HUES48 (cell line): ENCODE measurements around the gene SOCS6.

ENCODE experiments used
- H3K27ac ChIP-seq: one replicate; pipeline ENCODE4 v1.7.0; 2013; ENCODE audit warnings: low read depth, low read length, inconsistent platforms
- H3K27me3 ChIP-seq: 2 replicates; pipeline ENCODE4 v1.6.1; 2013; ENCODE audit warnings: mild to moderate bottlenecking, low read length; ENCODE audit not compliant: control insufficient read depth, insufficient read depth
- H3K36me3 ChIP-seq: 2 replicates; pipeline ENCODE4 v1.6.1; 2013; ENCODE audit warnings: low read length; ENCODE audit not compliant: control insufficient read depth, insufficient read depth
- H3K4me1 ChIP-seq: 2 replicates; pipeline ENCODE4 v1.6.1; 2013; ENCODE audit warnings: mild to moderate bottlenecking, low read length; ENCODE audit not compliant: control insufficient read depth, insufficient read depth
- H3K4me3 ChIP-seq: 2 replicates; pipeline ENCODE4 v1.5.1; 2013; ENCODE audit warnings: mild to moderate bottlenecking, low read depth, low read length
- H3K9ac ChIP-seq: 2 replicates; pipeline ENCODE4 v1.6.1; 2013; ENCODE audit warnings: mild to moderate bottlenecking, low read depth, low read length, moderate library complexity
- H3K9me3 ChIP-seq: 2 replicates; pipeline ENCODE4 v1.6.1; 2013; ENCODE audit warnings: low read length; ENCODE audit not compliant: control insufficient read depth, insufficient read depth

Gene SOCS6

DNA sequence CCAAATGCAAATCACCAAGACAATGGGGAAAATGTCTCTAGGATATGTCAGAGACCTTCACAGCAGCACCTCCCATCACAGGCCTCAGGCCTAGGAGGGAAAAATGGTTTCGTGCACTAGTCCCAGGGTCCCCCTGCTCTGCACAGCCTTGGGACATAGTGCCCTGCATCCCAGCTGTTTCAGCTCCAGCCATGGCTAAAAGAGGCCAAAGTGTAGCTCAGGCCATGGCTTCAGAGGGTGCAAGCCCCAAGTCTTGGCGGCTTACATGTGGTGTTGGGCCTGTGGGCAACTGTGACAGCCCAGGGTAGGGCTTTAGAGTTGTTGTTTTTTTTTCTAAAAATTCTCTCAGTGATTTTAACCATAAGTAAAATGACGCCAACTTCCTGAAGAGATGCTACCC is 25.5 kb upstream of the SOCS6 start:
- Histone ChIP-seq H3K27me3 (no peaks in the 10 kb centered on the region), H3K36me3 (no peaks in the 10 kb centered on the region), H3K9me3 (peaks cover 16% of the 10 kb centered on the region), H3K9ac (no peak overlapping the region), H3K4me1 (no peaks in the 10 kb centered on the region), H3K27ac (no peak overlapping the region), H3K4me3 (no peak overlapping the region)

DNA sequence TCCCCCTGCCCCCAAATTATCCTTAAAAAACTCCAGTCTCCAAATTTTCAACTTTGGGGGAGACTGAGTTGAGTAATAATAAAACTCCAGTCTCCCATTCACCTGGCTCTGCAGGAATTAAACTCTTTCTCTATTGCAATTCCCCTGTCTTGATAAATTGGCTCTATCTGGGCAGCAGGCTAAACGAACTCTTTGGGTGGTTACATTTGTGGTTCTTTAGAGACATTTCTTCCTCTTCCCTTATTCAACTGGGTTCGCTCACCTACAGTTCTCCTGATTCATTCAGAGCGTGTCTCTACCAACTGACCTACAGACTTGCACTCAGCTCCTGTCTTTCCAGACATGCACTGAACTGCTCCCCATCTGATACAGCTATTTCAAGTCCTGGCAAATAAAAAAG is 17.1 kb upstream of the SOCS6 start:
- Histone ChIP-seq H3K4me3 (no peak overlapping the region), H3K9me3 (peaks cover 17% of the 10 kb centered on the region), H3K4me1 (no peaks in the 10 kb centered on the region), H3K27ac (no peak overlapping the region), H3K27me3 (no peaks in the 10 kb centered on the region), H3K9ac (no peak overlapping the region), H3K36me3 (no peaks in the 10 kb centered on the region)

DNA sequence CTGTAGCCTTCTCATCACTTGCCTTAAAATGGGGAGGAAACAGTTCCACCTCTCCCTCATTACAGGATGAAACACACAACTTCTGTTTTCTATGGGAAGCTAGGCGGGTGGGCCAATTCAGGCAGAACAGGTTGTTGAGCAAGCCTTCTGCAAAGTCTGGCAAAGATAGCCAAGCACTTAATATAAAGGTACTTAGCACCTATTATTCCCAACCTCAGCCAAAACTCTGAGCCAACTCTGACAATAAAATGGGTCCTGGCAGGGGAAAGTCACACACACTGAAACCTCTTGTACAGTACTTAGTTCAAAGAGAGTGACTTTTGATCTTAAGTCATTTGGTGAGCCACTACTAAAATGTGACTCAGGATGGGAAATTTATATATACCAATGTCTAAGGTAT is 15.8 kb upstream of the SOCS6 start:
- Histone ChIP-seq H3K36me3 (no peaks in the 10 kb centered on the region), H3K4me3 (no peak overlapping the region), H3K9ac (no peak overlapping the region), H3K27ac (no peak overlapping the region), H3K9me3 (peaks cover 17% of the 10 kb centered on the region), H3K27me3 (no peaks in the 10 kb centered on the region), H3K4me1 (no peaks in the 10 kb centered on the region)

DNA sequence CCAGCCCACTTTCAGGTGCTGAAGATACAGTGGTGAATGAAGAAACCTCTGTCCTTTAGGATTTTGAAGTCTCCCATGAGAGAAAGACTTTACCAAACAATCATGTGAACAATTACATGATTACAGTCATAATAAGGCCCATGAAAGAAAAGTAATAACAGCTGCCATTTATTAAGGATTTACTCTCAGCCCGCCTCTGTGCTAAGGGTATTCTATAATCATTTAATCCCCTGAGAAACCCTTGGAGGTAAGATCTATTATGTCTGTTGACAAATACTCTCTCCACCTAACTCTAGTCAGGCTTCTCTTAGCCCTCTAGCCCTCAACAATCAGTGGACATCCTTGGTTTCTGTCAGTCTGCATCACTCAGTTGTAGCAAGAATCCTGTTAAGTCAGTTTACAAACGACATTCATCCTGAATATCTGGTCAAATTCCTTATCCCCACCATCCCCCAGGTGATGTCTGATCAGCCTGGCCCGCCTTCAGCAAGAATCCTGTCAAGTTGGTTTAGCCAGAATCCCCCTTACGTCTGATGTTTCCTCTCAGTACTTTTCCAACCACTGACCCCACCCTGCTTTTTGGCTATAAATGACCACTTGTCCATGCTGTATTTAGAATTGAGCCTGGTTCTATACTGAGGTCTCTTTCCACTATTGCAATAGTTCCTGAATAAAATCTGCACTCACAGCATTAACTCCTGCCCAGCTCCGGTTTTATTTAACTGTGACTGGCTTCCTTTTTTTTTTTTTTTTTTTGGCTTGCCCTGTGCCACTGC is 12.2 kb upstream of the SOCS6 start:
- Histone ChIP-seq H3K27me3 (no peaks in the 10 kb centered on the region), H3K36me3 (no peaks in the 10 kb centered on the region), H3K4me1 (no peaks in the 10 kb centered on the region), H3K9me3 (peaks cover 16% of the 10 kb centered on the region), H3K27ac (no peak overlapping the region), H3K4me3 (no peak overlapping the region), H3K9ac (no peak overlapping the region)

DNA sequence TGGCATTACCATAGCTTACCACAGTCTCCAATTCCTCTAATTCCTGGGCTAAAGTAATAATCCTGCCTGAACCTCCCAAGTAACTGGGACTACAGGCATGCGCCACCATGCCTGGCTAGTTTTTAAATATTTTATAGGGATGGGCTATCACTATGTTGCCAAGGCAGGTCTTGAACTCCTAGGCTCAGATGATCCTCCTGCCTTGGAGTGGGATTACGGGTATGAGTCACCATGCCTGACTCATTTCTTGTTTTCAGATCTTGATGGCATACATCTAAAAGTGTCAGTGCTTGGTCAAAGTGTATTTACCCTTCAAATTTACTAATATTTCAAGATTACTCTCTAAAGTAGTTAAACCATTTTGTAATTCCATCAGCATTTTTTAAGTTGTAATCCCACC is 9.4 kb upstream of the SOCS6 start:
- Histone ChIP-seq H3K9ac (no peak overlapping the region), H3K27ac (no peak overlapping the region), H3K4me1 (no peaks in the 10 kb centered on the region)

DNA sequence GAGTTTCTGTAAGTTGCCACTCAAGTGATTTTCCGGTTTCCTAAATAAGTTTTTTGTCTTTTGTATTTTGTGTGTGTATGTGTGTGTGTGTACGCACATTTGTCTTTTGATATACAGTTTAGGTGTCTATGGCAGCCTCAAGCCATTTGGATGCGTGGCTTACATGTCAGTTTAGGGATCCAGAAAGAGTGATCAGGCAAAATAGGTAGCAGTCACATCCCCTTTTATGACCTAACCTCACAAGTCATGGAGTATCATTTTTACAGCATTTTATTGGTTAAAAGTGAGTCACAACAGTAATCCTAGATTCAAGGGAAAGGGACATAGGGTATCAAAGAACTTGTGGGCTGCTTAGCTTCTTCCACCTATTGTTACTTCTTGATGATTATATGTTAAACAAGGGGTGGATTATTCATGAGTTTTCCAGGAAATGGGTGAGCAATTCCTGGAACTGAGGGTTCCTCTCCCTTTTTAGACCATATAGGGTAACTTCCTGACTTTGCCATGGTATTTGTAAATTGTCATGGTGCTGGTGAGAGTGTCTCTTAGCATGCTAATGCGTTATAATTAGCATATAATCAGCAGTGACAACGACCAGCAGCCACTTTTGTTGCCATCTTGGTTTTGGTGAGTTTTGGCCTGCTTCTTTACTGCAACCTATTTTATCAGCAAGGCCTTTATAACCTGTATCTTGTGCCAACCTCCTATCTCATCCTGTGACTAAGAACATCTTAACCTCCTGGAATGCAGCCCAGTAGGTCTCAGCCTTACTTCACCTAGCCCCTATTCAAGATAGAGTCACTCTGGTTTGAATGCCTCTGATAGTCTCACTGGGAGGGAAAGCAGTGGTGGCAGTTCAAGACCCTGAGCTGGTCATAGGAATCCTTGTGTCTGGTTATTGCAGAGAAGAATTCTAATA is 8.6 kb upstream of the SOCS6 start:
- H3K4me3 ChIP-seq: no peak overlapping the region
- peaks cover 5% of the 10 kb centered on the region for H3K9me3 ChIP-seq
- no peaks in the 10 kb centered on the region for H3K4me1 ChIP-seq
- no peaks in the 10 kb centered on the region for H3K36me3 ChIP-seq
- no peak overlapping the region for H3K27ac ChIP-seq
- H3K9ac ChIP-seq: no peak overlapping the region
- no peaks in the 10 kb centered on the region for H3K27me3 ChIP-seq

More for the DNA sequence above, 9.4 kb upstream of the SOCS6 start:
- Histone ChIP-seq H3K36me3 (no peaks in the 10 kb centered on the region), H3K27me3 (no peaks in the 10 kb centered on the region), H3K4me3 (no peak overlapping the region), H3K9me3 (peaks cover 5% of the 10 kb centered on the region)

DNA sequence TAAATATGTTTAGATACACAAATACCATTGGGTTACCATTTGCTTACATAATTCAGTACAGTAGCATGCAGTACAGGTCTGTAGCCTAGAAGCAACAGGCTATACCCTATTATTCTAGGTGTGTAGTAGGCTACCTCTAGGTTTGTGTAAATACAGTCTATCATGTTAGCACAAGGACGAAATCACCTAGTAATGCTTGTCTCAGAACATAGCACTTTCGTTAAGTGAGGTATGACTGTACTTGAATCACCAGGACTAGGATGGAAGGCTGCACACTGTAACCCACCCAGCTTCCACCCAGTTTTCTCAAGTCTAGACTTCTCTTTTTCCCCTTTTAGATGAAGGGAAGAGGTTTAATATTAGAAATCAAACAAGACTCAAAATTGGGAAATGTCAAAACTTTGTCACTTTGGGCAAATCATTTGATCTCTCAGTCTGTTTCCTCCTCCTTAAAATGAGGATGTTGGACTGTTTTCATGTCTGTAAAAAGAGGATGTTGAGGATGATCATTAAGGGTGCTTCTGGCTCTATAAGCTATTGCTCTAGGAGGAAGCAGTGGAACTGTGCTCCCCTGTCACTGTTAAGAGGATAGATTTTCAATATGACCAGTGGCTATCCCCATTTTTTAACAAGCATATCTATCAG is 3.7 kb upstream of the SOCS6 start:
- H3K27me3 ChIP-seq: no peaks in the 10 kb centered on the region
- no peak overlapping the region for H3K4me3 ChIP-seq
- no peak overlapping the region for H3K27ac ChIP-seq
- H3K4me1 ChIP-seq: peaks cover 3% of the 10 kb centered on the region; the same call in 1 of the 2 replicates
- peaks cover 1% of the 10 kb centered on the region for H3K9me3 ChIP-seq
- H3K36me3 ChIP-seq: no peaks in the 10 kb centered on the region
- H3K9ac ChIP-seq: no peak overlapping the region

DNA sequence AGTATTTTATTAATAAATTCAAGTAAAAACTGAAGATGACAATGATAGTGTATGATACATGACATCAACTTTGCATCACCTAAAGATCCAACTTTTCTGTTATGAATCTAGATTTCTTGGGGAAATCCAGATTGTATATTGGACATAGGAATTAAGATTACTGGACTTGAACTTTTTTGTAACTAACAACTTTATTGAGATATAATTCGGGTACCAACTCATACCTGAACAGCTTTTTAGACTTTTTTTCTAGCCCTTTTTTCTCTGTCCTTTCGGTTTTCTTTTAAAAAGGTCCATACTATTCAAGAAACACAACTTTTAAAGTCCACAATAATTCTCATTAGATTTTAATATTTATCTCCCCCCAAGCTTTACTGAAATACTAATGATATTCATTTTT is 1.1 kb upstream of the SOCS6 start:
- no peaks in the 10 kb centered on the region; the same call in 1 of the 2 replicates for H3K36me3 ChIP-seq
- peak overlapping the region; percentile 70 for H3K4me3 ChIP-seq
- H3K9me3 ChIP-seq: no peaks in the 10 kb centered on the region
- H3K9ac ChIP-seq: no peak overlapping the region
- H3K27me3 ChIP-seq: no peaks in the 10 kb centered on the region
- peaks cover 11% of the 10 kb centered on the region for H3K4me1 ChIP-seq
- no peak overlapping the region for H3K27ac ChIP-seq

DNA sequence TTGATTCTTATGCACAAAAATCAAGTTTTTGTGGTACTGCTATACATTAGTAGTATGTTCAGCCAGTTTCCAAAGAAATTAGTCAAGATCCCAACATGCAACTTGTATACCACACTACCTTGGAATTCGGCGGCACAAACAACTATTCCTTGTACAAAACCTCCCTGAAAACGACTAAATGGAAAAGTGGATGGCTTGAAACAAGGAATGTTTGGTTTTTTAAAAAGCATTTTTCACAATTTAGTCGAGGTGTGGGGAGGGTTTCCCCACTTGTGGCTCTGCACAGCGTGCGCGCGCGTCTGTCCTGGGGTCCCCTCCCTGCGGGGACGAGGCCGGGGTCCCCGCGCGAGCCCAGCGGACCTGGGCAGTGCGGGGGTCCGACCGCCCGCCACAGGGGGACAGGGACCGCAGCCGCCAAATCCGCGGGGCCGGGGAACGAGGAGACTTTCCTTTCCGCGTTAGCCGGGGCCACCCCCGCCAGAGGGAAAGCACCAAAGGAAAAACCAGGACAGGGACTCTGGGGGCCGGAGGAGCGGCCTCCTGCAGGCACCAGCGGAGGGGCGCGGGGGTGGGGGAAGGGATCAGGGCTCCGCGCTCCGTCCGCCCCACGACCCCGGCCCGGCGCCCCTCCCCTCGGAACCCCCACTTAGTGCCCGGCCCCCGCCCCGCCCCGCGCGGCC is 534 bp upstream of the SOCS6 start:
- H3K4me1 ChIP-seq: peaks cover 11% of the 10 kb centered on the region
- H3K36me3 ChIP-seq: no peaks in the 10 kb centered on the region; the same call in 1 of the 2 replicates
- peak overlapping the region; percentile 21 for H3K27ac ChIP-seq
- no peaks in the 10 kb centered on the region for H3K27me3 ChIP-seq
- H3K9ac ChIP-seq: peak overlapping the region; percentile 70
- no peaks in the 10 kb centered on the region for H3K9me3 ChIP-seq
- peak overlapping the region; percentile 70 for H3K4me3 ChIP-seq
